Measurements from ENCODE around the gene PRKCZ. TPM values are rescaled to one million over a fixed set of nuclear protein-coding genes. Genes with fewer than 3 reads are reported as not detected.

PRKCZ gene
- total RNA-seq, 1 experiment from 2014 or later, result 45.9 TPM

DNA sequence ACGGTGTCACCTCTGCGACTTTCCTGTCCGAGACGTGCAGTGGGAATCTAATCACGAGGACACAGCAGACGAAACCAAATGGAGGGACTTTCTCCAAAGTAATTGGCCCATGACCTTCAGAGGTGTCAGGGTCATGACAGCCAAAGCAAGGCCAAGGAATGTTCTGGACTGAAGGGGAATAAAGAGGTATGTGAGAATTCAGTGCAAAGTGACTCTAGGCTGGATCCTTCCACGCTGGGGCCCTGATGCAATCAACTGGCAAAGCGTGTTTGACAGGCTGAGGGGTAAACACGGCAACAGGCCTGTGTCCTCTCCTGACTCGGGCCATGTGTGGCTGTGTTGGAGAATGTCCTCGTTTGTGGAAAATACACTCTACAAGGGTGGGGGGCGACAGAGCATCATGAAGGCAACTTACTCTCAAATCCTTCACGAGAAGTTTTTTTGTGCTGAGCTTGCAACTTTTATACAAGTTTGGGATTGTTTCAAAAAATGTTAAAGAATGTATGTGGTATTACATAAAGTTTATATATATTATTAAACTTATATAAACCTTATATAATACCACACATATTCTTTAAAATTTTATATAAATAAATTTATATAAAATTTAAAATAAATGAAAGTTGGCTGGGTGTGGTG lies 48.3 kb upstream of the PRKCZ start:
- no peaks in the 10 kb centered on the region for H3K27me3 ChIP-seq (replicated peaks; ENCODE audit: control insufficient read depth, insufficient read depth, low read length)
- no peaks in the 10 kb centered on the region for H3K4me1 Mint-ChIP-seq (ENCODE audit: low read depth, unreplicated experiment)
- POLR2A ChIA-PET, result no interaction called here
- TF ChIP-seq, protein P1, sequence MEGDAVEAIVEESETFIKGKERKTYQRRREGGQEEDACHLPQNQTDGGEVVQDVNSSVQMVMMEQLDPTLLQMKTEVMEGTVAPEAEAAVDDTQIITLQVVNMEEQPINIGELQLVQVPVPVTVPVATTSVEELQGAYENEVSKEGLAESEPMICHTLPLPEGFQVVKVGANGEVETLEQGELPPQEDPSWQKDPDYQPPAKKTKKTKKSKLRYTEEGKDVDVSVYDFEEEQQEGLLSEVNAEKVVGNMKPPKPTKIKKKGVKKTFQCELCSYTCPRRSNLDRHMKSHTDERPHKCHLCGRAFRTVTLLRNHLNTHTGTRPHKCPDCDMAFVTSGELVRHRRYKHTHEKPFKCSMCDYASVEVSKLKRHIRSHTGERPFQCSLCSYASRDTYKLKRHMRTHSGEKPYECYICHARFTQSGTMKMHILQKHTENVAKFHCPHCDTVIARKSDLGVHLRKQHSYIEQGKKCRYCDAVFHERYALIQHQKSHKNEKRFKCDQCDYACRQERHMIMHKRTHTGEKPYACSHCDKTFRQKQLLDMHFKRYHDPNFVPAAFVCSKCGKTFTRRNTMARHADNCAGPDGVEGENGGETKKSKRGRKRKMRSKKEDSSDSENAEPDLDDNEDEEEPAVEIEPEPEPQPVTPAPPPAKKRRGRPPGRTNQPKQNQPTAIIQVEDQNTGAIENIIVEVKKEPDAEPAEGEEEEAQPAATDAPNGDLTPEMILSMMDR (IDR thresholded peaks at IDR 0.05; ENCODE audit: insufficient read depth in 1 of 2, low read depth in 1 of 2, low read length in 1 of 2, severe bottlenecking in 1 of 2, unreplicated experiment in 1 of 2), result no peak
- no peaks in the 10 kb centered on the region for H3K27me3 Mint-ChIP-seq (ENCODE audit: insufficient read depth, unreplicated experiment)
- no peaks in the 10 kb centered on the region for H3K9me3 ChIP-seq
- H3K27ac Mint-ChIP-seq (ENCODE audit: unreplicated experiment), result peak overlapping the region; percentile 74
- H3K4me3 Mint-ChIP-seq (ENCODE audit: unreplicated experiment), result no peak overlapping the region
- CTCF ChIA-PET, result interaction anchor here (0.6 to 1.6 kb wide), 3 partner anchors 42 to 45 kb away, joined by 3 to 12 read pairs (median 7); no protein-coding TSS in a partner anchor
- no peaks in the 10 kb centered on the region for H3K36me3 Mint-ChIP-seq (ENCODE audit: insufficient read depth, unreplicated experiment)
- H3K4me3 ChIP-seq (ENCODE audit: low read depth, low read length), result no peak overlapping the region
- BruUV-seq (replicated peaks), result no TSS peak
- H3K4me1 ChIP-seq, result peaks cover 7% of the 10 kb centered on the region
- peak; percentile 80 to 86 for DNase-seq
- intact Hi-C loops (cut with micrococcal nuclease; ENCODE audit: unreplicated experiment), result loop anchor here (5.0 kb wide), 1 partner anchor 45 kb away; no protein-coding TSS in a partner anchor
- H3K9me3 Mint-ChIP-seq (ENCODE audit: unreplicated experiment), result no peaks in the 10 kb centered on the region
- no peaks in the 10 kb centered on the region for H3K36me3 ChIP-seq (ENCODE audit: control insufficient read depth, insufficient read depth, low read length)

DNA sequence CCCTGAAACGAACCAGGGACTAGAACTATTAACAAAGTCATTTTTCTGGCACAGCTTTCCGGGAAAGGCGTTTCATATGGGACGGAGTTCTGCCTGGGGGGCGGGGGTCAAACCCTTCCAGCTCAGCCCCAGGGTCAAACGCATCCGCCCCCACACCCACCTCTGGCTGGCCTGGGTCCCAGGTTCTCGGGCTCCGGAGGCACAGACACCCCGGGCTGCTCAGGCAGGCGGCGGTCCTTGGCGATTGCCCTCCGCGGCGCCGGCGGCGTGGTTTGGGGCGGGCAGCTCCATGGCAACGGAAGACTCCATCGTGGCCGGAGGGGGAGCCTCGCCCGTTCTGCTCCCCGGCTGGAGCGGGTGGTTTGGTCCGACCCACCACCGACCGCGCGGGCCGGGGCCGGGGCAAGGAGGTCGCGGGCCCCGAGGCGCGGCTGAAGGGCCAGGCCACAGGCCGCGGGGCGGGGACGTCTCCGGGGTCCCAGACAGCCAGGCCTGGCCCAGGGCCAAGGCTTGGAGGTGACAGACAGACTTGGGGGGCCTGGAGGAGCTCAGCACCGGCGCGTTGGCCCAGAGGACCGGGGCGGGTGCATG lies 46.6 kb upstream of the PRKCZ start, which contains the start of gene CFAP74:
TSS of gene CFAP74 (minus strand) at position 246 of the 591 bp plus-strand sequence. CDS start 12,830 bp downstream, outside the sequence.
- intact Hi-C loops (cut with micrococcal nuclease; ENCODE audit: unreplicated experiment), result loop anchor here (5.0 kb wide), 1 partner anchor 44 kb away; no protein-coding TSS in a partner anchor
- no TSS peak for BruUV-seq (replicated peaks)
- no peaks in the 10 kb centered on the region for H3K9me3 ChIP-seq
- peak within 1 kb of the TSS; percentile 27 for H3K4me3 ChIP-seq (ENCODE audit: low read depth, low read length)
- no peak within 1 kb of the TSS for H3K27ac Mint-ChIP-seq (ENCODE audit: unreplicated experiment)
- CTCF ChIA-PET, result no interaction called here
- H3K36me3 ChIP-seq (ENCODE audit: control insufficient read depth, insufficient read depth, low read length), result no peaks in the 10 kb centered on the region
- no peaks in the 10 kb centered on the region for H3K27me3 Mint-ChIP-seq (ENCODE audit: insufficient read depth, unreplicated experiment)
- peaks cover 7% of the 10 kb centered on the region for H3K4me1 ChIP-seq
- TF ChIP-seq, protein P1 (IDR thresholded peaks at IDR 0.05; ENCODE audit: insufficient read depth in 1 of 2, low read depth in 1 of 2, low read length in 1 of 2, severe bottlenecking in 1 of 2, unreplicated experiment in 1 of 2), result no peak
- POLR2A ChIA-PET, result no interaction called here
- peak within 1 kb of the TSS; percentile 56 for H3K4me3 Mint-ChIP-seq (ENCODE audit: unreplicated experiment)
- no peaks in the 10 kb centered on the region for H3K36me3 Mint-ChIP-seq (ENCODE audit: insufficient read depth, unreplicated experiment)
- no peaks in the 10 kb centered on the region for H3K27me3 ChIP-seq (replicated peaks; ENCODE audit: control insufficient read depth, insufficient read depth, low read length)
- no peaks in the 10 kb centered on the region for H3K9me3 Mint-ChIP-seq (ENCODE audit: unreplicated experiment)
- DNase-seq, result peak; percentile 66 to 83
- no peaks in the 10 kb centered on the region for H3K4me1 Mint-ChIP-seq (ENCODE audit: low read depth, unreplicated experiment)

DNA sequence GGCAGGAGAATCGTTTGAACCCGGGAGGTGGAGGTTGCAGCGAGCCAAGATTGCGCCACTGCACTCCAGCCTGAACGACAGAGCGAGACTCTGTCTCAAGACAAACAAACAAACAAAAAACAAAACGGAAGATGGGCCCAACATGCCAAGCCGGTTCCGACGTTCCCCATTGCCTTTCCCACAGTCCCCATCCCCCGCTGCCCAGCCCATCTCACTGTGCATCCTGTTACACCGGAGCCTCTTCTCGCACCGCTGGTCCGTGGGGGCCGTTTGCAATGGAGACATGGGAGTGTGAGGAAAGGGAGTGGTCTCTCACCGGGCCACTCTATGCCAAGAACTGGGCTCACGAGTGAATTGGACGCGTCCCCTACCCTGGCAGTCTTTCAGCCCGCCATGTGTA lies 45.4 kb upstream of the PRKCZ start:
- intact Hi-C loops (cut with micrococcal nuclease; ENCODE audit: unreplicated experiment), result loop anchor here (5.0 kb wide), 1 partner anchor 42 kb away; no protein-coding TSS in a partner anchor

More for the DNA sequence above, 45.4 kb upstream of the PRKCZ start:
- Histone ChIP-seq H3K4me1 (peaks cover 7% of the 10 kb centered on the region), H3K36me3 (ENCODE audit: control insufficient read depth, insufficient read depth, low read length) (no peaks in the 10 kb centered on the region), H3K4me3 (ENCODE audit: low read depth, low read length) (no peak overlapping the region), H3K27me3 (replicated peaks; ENCODE audit: control insufficient read depth, insufficient read depth, low read length) (no peaks in the 10 kb centered on the region), H3K9me3 (no peaks in the 10 kb centered on the region)
- no peak overlapping the region for H3K27ac Mint-ChIP-seq (ENCODE audit: unreplicated experiment)
- ChIA-PET POLR2A (no interaction called here), CTCF (no interaction called here)
- no peaks in the 10 kb centered on the region for H3K9me3 Mint-ChIP-seq (ENCODE audit: unreplicated experiment)
- no peaks in the 10 kb centered on the region for H3K36me3 Mint-ChIP-seq (ENCODE audit: insufficient read depth, unreplicated experiment)
- no peak overlapping the region for H3K4me3 Mint-ChIP-seq (ENCODE audit: unreplicated experiment)
- H3K4me1 Mint-ChIP-seq (ENCODE audit: low read depth, unreplicated experiment), result no peaks in the 10 kb centered on the region
- TF ChIP-seq, protein P1 (IDR thresholded peaks at IDR 0.05; ENCODE audit: insufficient read depth in 1 of 2, low read depth in 1 of 2, low read length in 1 of 2, severe bottlenecking in 1 of 2, unreplicated experiment in 1 of 2), result no peak
- no TSS peak for BruUV-seq (replicated peaks)
- no peaks in the 10 kb centered on the region for H3K27me3 Mint-ChIP-seq (ENCODE audit: insufficient read depth, unreplicated experiment)
- DNase-seq, result no peak
